SU-DHL-6 (cell line): Measurements from ENCODE around the gene SH3GLB1.
A peak's percentile ranks its signal among the peaks of the same experiment; 100 is the strongest.

ENCODE experiments used
- H2AFZ ChIP-seq: fragments of 200-600 bp; sonication (generic); 2 replicates; pipeline ENCODE4 v1.6.1; 2014; ENCODE audit warnings: low read depth, mild to moderate bottlenecking, moderate library complexity, mixed read lengths, antibody characterized with exemption, low read length; ENCODE audit not compliant: severe bottlenecking
- H3F3A ChIP-seq: fragments of 200-600 bp; shearing (Covaris generic); 2 replicates; pipeline ENCODE4 v1.6.0; 2016; ENCODE audit warnings: antibody characterized with exemption, mild to moderate bottlenecking; ENCODE audit not compliant: insufficient read depth
- H3K27ac ChIP-seq: fragments of 200-600 bp; sonication (generic); 2 replicates; pipeline ENCODE4 v1.5.1; 2016; ENCODE audit warnings: low read depth, mild to moderate bottlenecking, low read length, moderate library complexity, mixed read lengths
- H3K27me3 ChIP-seq: fragments of 200-600 bp; sonication (generic), shearing (Covaris generic); 2 replicates; pipeline ENCODE4 v1.6.0; 2014; ENCODE audit warnings: mild to moderate bottlenecking, low read length
- H3K36me3 ChIP-seq: fragments of 200-600 bp; sonication (generic); 2 replicates; pipeline ENCODE4 v1.6.1; 2014; ENCODE audit warnings: mild to moderate bottlenecking, low read length, mixed read lengths
- H3K4me2 ChIP-seq: fragments of 300-600, 200-600 bp; shearing (Covaris generic), sonication (generic); 2 replicates; pipeline ENCODE4 v1.6.0; 2014; ENCODE audit warnings: low read length, low read depth, mild to moderate bottlenecking; ENCODE audit not compliant: poor library complexity, severe bottlenecking
- H3K4me3 ChIP-seq: fragments of 200-600 bp; sonication (generic); 2 replicates; pipeline ENCODE4 v1.5.1; 2014; ENCODE audit warnings: antibody characterized with exemption, low read length, mild to moderate bottlenecking, mixed read lengths; ENCODE audit not compliant: insufficient read depth, poor library complexity, severe bottlenecking
- H3K79me2 ChIP-seq: fragments of 200-600 bp; sonication (generic); 2 replicates; pipeline ENCODE4 v1.6.1; 2014; ENCODE audit warnings: mild to moderate bottlenecking, low read length, moderate library complexity; ENCODE audit not compliant: insufficient read depth
- H3K9ac ChIP-seq: fragments of 200-600 bp; sonication (generic); 2 replicates; pipeline ENCODE4 v1.7.0; 2014; ENCODE audit warnings: mild to moderate bottlenecking, low read length
- H3K9me2 ChIP-seq: fragments of 200-600 bp; sonication (generic); replicated peaks from 2 replicates; pipeline ENCODE4 v1.6.1; 2014; ENCODE audit warnings: low read length; ENCODE audit not compliant: insufficient read depth
- H3K9me3 ChIP-seq: fragments of 200-600 bp; sonication (generic); 2 replicates; pipeline ENCODE4 v1.6.1; 2014; ENCODE audit warnings: low read length, mixed read lengths; ENCODE audit not compliant: insufficient read depth
- H4K20me1 ChIP-seq: fragments of 200-600 bp; sonication (generic); 2 replicates; pipeline ENCODE4 v1.6.1; 2014; ENCODE audit warnings: low read depth, mild to moderate bottlenecking, antibody characterized with exemption, low read length, moderate library complexity, mixed read lengths
- EZH2phosphoT487 ChIP-seq: fragments of 200-600 bp; sonication (generic), shearing (Covaris generic); conservative IDR thresholded peaks from 2 replicates; pipeline ENCODE4 v1.6.1; 2018; ENCODE audit warnings: mild to moderate bottlenecking, antibody characterized with exemption, low read length, moderate library complexity, mixed read lengths
- TF ChIP-seq, protein P1 (sequence below): fragments of 200-600 bp; sonication (generic); IDR thresholded peaks from one replicate; pipeline ENCODE4 v1.5.1; 2017; ENCODE audit warnings: antibody characterized with exemption, mild to moderate bottlenecking, low read length, moderate library complexity; ENCODE audit not compliant: insufficient read depth, poor library complexity, severe bottlenecking

The SH3GLB1 gene

DNA sequence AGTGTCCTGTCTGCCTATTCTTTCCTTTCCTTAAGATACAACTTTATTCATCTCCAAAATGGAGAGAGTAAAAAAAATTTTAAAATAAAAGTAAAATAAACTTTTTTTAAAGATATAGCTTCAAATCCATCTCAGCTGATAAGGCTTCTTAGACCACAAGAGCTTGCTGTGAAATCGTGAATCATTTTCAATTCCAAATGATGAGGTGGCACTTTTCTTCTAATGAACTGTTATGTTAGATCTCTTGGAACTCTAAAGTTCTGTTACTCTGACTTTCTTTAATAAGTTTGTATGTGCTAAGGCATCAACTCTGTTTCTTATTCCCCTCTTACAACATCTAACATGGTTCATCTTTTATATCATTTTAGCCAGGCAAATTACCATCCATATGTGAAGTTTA lies 4.5 kb downstream of the SH3GLB1 start:
- no peaks in the 10 kb centered on the region for H3K9me3 ChIP-seq
- H3K79me2 ChIP-seq: peaks cover 86% of the 10 kb centered on the region
- TF ChIP-seq EZH2phosphoT487: no peak
- TF ChIP-seq, protein P1, sequence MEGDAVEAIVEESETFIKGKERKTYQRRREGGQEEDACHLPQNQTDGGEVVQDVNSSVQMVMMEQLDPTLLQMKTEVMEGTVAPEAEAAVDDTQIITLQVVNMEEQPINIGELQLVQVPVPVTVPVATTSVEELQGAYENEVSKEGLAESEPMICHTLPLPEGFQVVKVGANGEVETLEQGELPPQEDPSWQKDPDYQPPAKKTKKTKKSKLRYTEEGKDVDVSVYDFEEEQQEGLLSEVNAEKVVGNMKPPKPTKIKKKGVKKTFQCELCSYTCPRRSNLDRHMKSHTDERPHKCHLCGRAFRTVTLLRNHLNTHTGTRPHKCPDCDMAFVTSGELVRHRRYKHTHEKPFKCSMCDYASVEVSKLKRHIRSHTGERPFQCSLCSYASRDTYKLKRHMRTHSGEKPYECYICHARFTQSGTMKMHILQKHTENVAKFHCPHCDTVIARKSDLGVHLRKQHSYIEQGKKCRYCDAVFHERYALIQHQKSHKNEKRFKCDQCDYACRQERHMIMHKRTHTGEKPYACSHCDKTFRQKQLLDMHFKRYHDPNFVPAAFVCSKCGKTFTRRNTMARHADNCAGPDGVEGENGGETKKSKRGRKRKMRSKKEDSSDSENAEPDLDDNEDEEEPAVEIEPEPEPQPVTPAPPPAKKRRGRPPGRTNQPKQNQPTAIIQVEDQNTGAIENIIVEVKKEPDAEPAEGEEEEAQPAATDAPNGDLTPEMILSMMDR: no peak
- H3K36me3 ChIP-seq: 0 out of 2 replicates have a peak, but pooled peaks cover 10% of the 10 kb centered on the region
- H3K27ac ChIP-seq: no peak overlapping the region
- H3K9me2 ChIP-seq: no peaks in the 10 kb centered on the region
- no peaks in the 10 kb centered on the region for H3K27me3 ChIP-seq
- H2AFZ ChIP-seq: no peak overlapping the region
- no peak overlapping the region for H3K4me2 ChIP-seq
- peaks cover 6% of the 10 kb centered on the region; the same call in 1 of the 2 replicates for H3F3A ChIP-seq
- no peaks in the 10 kb centered on the region; the same call in 1 of the 2 replicates for H4K20me1 ChIP-seq
- no peak overlapping the region for H3K4me3 ChIP-seq
- H3K9ac ChIP-seq: no peak overlapping the region

DNA sequence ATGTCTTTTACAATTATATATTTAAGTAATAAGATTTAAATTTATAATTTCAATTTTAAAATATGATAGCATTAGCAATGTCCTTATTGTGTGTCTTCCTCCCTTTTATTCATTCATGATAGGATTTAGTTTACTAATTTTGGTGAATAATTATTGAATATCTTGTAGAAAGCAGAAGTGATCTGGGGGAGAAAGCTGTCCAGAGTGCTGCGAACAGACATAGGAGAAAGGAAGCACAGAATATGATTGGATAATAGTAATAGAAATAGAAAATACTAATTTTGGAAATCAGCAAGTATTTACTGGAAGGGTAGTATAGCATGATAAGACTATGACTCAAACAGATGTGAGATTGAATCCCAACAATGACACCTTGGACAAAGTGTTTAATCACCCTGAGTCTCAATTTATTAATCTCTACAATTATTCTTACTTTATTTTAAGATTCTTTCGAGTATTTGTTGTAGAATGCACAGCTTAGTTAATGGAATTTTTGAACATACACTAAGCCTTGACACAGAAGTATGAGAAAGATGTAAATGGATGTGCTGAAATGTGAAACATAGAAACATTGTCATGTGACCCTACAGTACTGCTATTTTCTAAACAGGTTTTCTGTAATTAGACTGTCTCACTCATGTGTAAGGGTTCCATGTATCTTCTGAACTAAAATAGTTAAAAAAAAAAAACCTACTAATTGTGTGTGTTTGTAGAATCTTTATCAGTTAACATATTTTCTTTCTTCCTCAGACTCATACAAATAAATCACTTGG lies 7.9 kb downstream of the SH3GLB1 start:
- Histone ChIP-seq H3F3A (peaks cover 6% of the 10 kb centered on the region; the same call in 1 of the 2 replicates), H3K9me2 (no peaks in the 10 kb centered on the region), H3K4me3 (no peak overlapping the region), H3K36me3 (peaks cover 8% of the 10 kb centered on the region; the same call in 1 of the 2 replicates), H3K27ac (no peak overlapping the region), H2AFZ (no peak overlapping the region), H3K27me3 (no peaks in the 10 kb centered on the region), H3K4me2 (no peak overlapping the region), H4K20me1 (no peaks in the 10 kb centered on the region), H3K9ac (no peak overlapping the region), H3K79me2 (peaks cover 79% of the 10 kb centered on the region), H3K9me3 (no peaks in the 10 kb centered on the region)
- TF ChIP-seq EZH2phosphoT487: no peak
- TF ChIP-seq, protein P1: no peak

DNA sequence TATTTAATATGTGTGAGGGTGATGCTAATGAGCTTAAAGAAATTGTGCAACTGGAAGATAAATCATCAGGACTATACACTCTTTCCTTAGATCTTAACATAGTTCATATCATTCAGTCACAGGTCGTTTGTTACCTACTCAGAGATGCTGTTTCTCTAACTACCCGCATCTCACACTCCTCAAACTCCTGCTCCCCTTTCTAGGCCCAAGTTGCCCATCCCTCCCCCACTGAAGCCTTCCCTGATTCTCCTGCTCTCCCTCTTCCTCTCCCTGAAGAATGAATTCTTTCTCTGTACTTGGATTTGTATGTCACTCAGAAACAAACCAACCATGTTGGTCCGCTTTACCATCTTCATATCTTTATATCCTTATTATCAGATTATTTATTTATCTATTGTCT lies 9.1 kb downstream of the SH3GLB1 start:
- H3K9ac ChIP-seq: no peak overlapping the region
- H3K4me3 ChIP-seq: no peak overlapping the region
- no peak for TF ChIP-seq EZH2phosphoT487
- TF ChIP-seq, protein P1: no peak
- peaks cover 6% of the 10 kb centered on the region; the same call in 1 of the 2 replicates for H3F3A ChIP-seq
- H3K4me2 ChIP-seq: peak overlapping the region; percentile 41
- H3K9me3 ChIP-seq: no peaks in the 10 kb centered on the region
- H3K79me2 ChIP-seq: peaks cover 67% of the 10 kb centered on the region
- no peak overlapping the region for H2AFZ ChIP-seq
- no peaks in the 10 kb centered on the region for H4K20me1 ChIP-seq
- H3K36me3 ChIP-seq: peaks cover 8% of the 10 kb centered on the region; the same call in 1 of the 2 replicates
- no peaks in the 10 kb centered on the region for H3K9me2 ChIP-seq
- no peak overlapping the region for H3K27ac ChIP-seq
- H3K27me3 ChIP-seq: no peaks in the 10 kb centered on the region
